IMR-90 (cell line): ENCODE data around the gene CPNE6. TPM values are rescaled to one million over a fixed set of nuclear protein-coding genes. Genes with fewer than 3 reads are reported as not detected.

Source experiments
- ATAC-seq: fragments of 200-7000 bp; cut with Tn5 transposase; 2 replicates; pipeline ENCODE4 v1.9.1; 2020; ENCODE audit warnings: low read depth, mild to moderate bottlenecking, moderate library complexity
- BruUV-seq: library from RNA; stranded (reverse); fragments of 400-500 nt; replicated peaks from 2 replicates; lab custom pipeline; 2021; lab: Mats Ljungman, UMichigan
- CTCF ChIA-PET: fragments of 300-600 bp; formaldehyde crosslinking; extraction: SDS; loops from one replicate; lab custom pipeline; 2021; ENCODE audit warnings: antibody characterized with exemption; lab: Yijun Ruan, JAX
- POLR2A ChIA-PET: fragments of 300-600 bp; sonication (Branson Sonifier 250); formaldehyde crosslinking; loops from one replicate; lab custom pipeline; 2022; ENCODE audit warnings: antibody characterized with exemption; ENCODE audit not compliant: unreplicated experiment; lab: Charles Lee
- DNase-seq: peaks from one replicate; pipeline ENCODE4 v3.0.0; 2013
- H2AFZ ChIP-seq: replicated peaks from 2 replicates; pipeline ENCODE3; 2013; ENCODE audit warnings: low read length, mild to moderate bottlenecking; ENCODE audit not compliant: poor library complexity
- H2AK5ac ChIP-seq: 2 replicates; pipeline ENCODE4 v1.6.1; 2013; ENCODE audit warnings: low read depth, low read length, inconsistent platforms
- H2AK9ac ChIP-seq: replicated peaks from 2 replicates; pipeline ENCODE3; 2013; ENCODE audit warnings: mild to moderate bottlenecking, low read depth, low read length, moderate library complexity; ENCODE audit not compliant: poor library complexity
- H2BK120ac ChIP-seq: 2 replicates; pipeline ENCODE4 v1.6.1; 2013; ENCODE audit warnings: low read depth, low read length, inconsistent platforms
- H2BK15ac ChIP-seq: 3 replicates; pipeline ENCODE4 v1.6.1; 2013; ENCODE audit warnings: low read depth, low read length, inconsistent platforms
- H2BK20ac ChIP-seq: 2 replicates; pipeline ENCODE4 v1.6.1; 2013; ENCODE audit warnings: low read depth, mild to moderate bottlenecking, inconsistent platforms, low read length, moderate library complexity
- H2BK5ac ChIP-seq: 2 replicates; pipeline ENCODE4 v1.6.1; 2013; ENCODE audit warnings: mild to moderate bottlenecking, low read depth, low read length, inconsistent platforms; ENCODE audit not compliant: poor library complexity, severe bottlenecking
- H3K14ac ChIP-seq: replicated peaks from 2 replicates; pipeline ENCODE4 v1.6.1; 2013; ENCODE audit warnings: low read depth, low read length, inconsistent platforms
- H3K18ac ChIP-seq: 2 replicates; pipeline ENCODE4 v1.6.1; 2013; ENCODE audit warnings: low read depth, low read length, control low read depth
- H3K23ac ChIP-seq: 2 replicates; pipeline ENCODE4 v1.6.1; 2013; ENCODE audit warnings: low read depth, low read length, inconsistent platforms
- H3K27ac ChIP-seq: 2 replicates; pipeline ENCODE4 v1.5.1; 2013; ENCODE audit warnings: mild to moderate bottlenecking, control low read depth, low read length; ENCODE audit not compliant: insufficient read depth
- H3K27me3 ChIP-seq: 2 replicates; pipeline ENCODE4 v1.6.1; 2013; ENCODE audit warnings: low read length; ENCODE audit not compliant: control insufficient read depth, insufficient read depth
- H3K36me3 ChIP-seq: 2 replicates; pipeline ENCODE4 v1.6.1; 2013; ENCODE audit warnings: low read length, mixed read lengths; ENCODE audit not compliant: control insufficient read depth, insufficient read depth
- H3K4ac ChIP-seq: 2 replicates; pipeline ENCODE4 v1.6.1; 2013; ENCODE audit warnings: low read depth, low read length, inconsistent platforms
- H3K4me1 ChIP-seq: 2 replicates; pipeline ENCODE4 v1.6.1; 2013; ENCODE audit warnings: low read length, mixed read lengths; ENCODE audit not compliant: control insufficient read depth, insufficient read depth
- H3K4me2 ChIP-seq: 2 replicates; pipeline ENCODE4 v1.6.1; 2013; ENCODE audit warnings: low read depth, mild to moderate bottlenecking, control low read depth, low read length, moderate library complexity
- H3K4me3 ChIP-seq: 2 replicates; pipeline ENCODE4 v1.5.1; 2013; ENCODE audit warnings: low read depth, mild to moderate bottlenecking, control low read depth, low read length, moderate library complexity; ENCODE audit not compliant: insufficient read depth
- H3K56ac ChIP-seq: 2 replicates; pipeline ENCODE4 v1.6.1; 2013; ENCODE audit warnings: low read length, inconsistent platforms; ENCODE audit not compliant: insufficient read depth; ENCODE audit errors: extremely low read depth
- H3K79me1 ChIP-seq, 2 experiments: 2 replicates each; pipeline ENCODE4 v1.6.1; 2013; ENCODE audit warnings: low read length in 2 of 2, inconsistent platforms in 1 of 2, low read depth in 1 of 2
- H3K9ac ChIP-seq: 2 replicates; pipeline ENCODE4 v1.6.1; 2013; ENCODE audit warnings: low read depth, low read length, control low read depth
- H3K9me1 ChIP-seq: 2 replicates; pipeline ENCODE4 v1.6.1; 2013; ENCODE audit warnings: low read length, inconsistent platforms; ENCODE audit not compliant: insufficient read depth
- H3K9me3 ChIP-seq: 2 replicates; pipeline ENCODE4 v1.6.1; 2013; ENCODE audit warnings: low read length; ENCODE audit not compliant: control insufficient read depth, insufficient read depth
- H4K20me1 ChIP-seq: 2 replicates; pipeline ENCODE4 v1.6.1; 2013; ENCODE audit warnings: low read length, inconsistent platforms; ENCODE audit not compliant: insufficient read depth
- H4K5ac ChIP-seq: 2 replicates; pipeline ENCODE4 v1.6.1; 2013; ENCODE audit warnings: mild to moderate bottlenecking, low read depth, low read length, control low read depth
- H4K8ac ChIP-seq, 2 experiments: 2 replicates each; pipeline ENCODE4 v1.6.1; 2013; ENCODE audit warnings: low read depth in 2 of 2, low read length in 2 of 2, control low read depth in 1 of 2, inconsistent platforms in 1 of 2
- H4K91ac ChIP-seq: 2 replicates; pipeline ENCODE4 v1.6.1; 2013; ENCODE audit warnings: low read depth, low read length, inconsistent platforms; ENCODE audit not compliant: insufficient read depth
- BHLHE40 ChIP-seq: fragments of 150-350 bp; IDR thresholded peaks from 2 replicates; pipeline ENCODE4 v1.6.1; 2016; ENCODE audit warnings: mild to moderate bottlenecking, low read depth, low read length
- CHD1 ChIP-seq: IDR thresholded peaks from 2 replicates; pipeline ENCODE4 v1.6.1; 2012; ENCODE audit warnings: low read depth, low read length, improper control_type of control experiment
- ELK1 ChIP-seq: fragments of 150-350 bp; IDR thresholded peaks from 2 replicates; pipeline ENCODE4 v1.6.1; 2016; ENCODE audit warnings: low read depth, mild to moderate bottlenecking, low read length, moderate library complexity, borderline replicate concordance
- MAFK ChIP-seq: IDR thresholded peaks from 2 replicates; pipeline ENCODE4 v1.6.1; 2012; ENCODE audit warnings: low read depth, low read length, improper control_type of control experiment
- MAZ ChIP-seq: IDR thresholded peaks from 2 replicates; pipeline ENCODE4 v1.6.1; 2012; ENCODE audit warnings: low read depth, mild to moderate bottlenecking, low read length, improper control_type of control experiment, moderate library complexity, borderline replicate concordance
- MXI1 ChIP-seq: IDR thresholded peaks from 2 replicates; pipeline ENCODE4 v1.6.1; 2012; ENCODE audit warnings: low read depth, mild to moderate bottlenecking, low read length, moderate library complexity, borderline replicate concordance
- NFE2L2 ChIP-seq: fragments of 150-350 bp; IDR thresholded peaks from 2 replicates; pipeline ENCODE4 v1.6.1; 2016; ENCODE audit warnings: low read depth, mild to moderate bottlenecking, low read length
- RAD21 ChIP-seq: IDR thresholded peaks from 2 replicates; pipeline ENCODE4 v1.6.1; 2012; ENCODE audit warnings: low read length, improper control_type of control experiment
- RCOR1 ChIP-seq: IDR thresholded peaks from 2 replicates; pipeline ENCODE4 v1.6.1; 2012; ENCODE audit warnings: mild to moderate bottlenecking, low read length, improper control_type of control experiment; ENCODE audit not compliant: insufficient replicate concordance
- WGBS, 2 experiments: methylation state at CpG; one replicate each; pipeline versions ENCODE4 v1.1.5 to v1.1.7; 2013; ENCODE audit warnings: missing lambda C conversion rate in 2 of 2; ENCODE audit not compliant: insufficient read length in 1 of 2; ENCODE audit errors: extremely low coverage in 2 of 2; 5-methylcytosine and 5-hydroxymethylcytosine counted together
- dilution Hi-C: fragments of 300-500 bp; cut with HindIII; formaldehyde crosslinking; loops from one replicate; pipeline ENCODE4 v1.14.3; 2018; ENCODE audit warnings: low sequenced_read_pairs; ENCODE audit not compliant: unreplicated experiment
- in situ Hi-C: fragments of 300-500 bp; cut with MboI; formaldehyde crosslinking; loops from 3 replicates; pipeline ENCODE4 v1.14.3; 2019; ENCODE audit warnings: low sequenced_read_pairs, inconsistent platforms, mixed read lengths
- intact Hi-C: fragments of 100-400 bp; cut with micrococcal nuclease; formaldehyde crosslinking; loops from 2 replicates; pipeline ENCODE4 v1.10.0; 2022
- polyA plus RNA-seq, 3 experiments: library from polyadenylated mRNA; depleted of rRNA; stranded (reverse); fragments of >200 nt; gene quantifications; 2 replicates each; pipeline ENCODE4 v1.2.3, GENCODE V29; 2012; ENCODE audit warnings: low replicate concordance in 1 of 3
- total RNA-seq: library from RNA; depleted of rRNA; stranded (reverse); fragments of >200 nt; gene quantifications from 2 replicates; pipeline ENCODE4 v1.2.3, GENCODE V29; 2012
- TF ChIP-seq, protein P1 (sequence below): conservative IDR thresholded peaks from 2 replicates; pipeline ENCODE4 v1.5.1; 2012; ENCODE audit warnings: mild to moderate bottlenecking, low read depth, low read length, improper control_type of control experiment
- TF ChIP-seq, protein P2 (sequence below): fragments of 150-350 bp; IDR thresholded peaks from 2 replicates; pipeline ENCODE4 v1.6.1; 2017; ENCODE audit warnings: mild to moderate bottlenecking, antibody characterized with exemption, low read length, low read depth

CPNE6 gene
- total and polyA plus RNA-seq, 2 of the 4 experiments (the other 2 are of a cell fraction): not detected

GRCh38 chr14:24055971-24056799 lies 15.2 kb upstream of the CPNE6 start (continued):
- no peak for TF ChIP-seq MAZ
- no peak for TF ChIP-seq MAFK

DNA sequence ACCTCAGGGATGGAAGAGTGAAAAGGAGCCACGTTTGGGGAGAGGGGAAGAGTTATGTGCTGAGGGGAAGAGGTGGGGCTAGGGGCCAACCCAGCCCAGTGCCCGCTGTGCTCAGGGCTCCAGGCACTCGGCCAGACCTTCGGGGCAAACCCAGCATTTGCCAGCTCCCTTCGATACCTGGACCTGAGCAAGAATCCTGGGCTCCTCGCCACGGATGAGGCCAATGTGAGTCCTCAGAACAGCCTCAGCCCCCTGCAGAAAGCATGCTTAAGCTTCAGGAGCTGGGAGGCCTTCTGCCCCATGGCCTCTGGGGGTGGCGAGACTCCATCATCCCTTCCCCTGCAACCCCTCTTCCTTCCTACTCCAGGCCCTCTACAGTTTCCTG lies 14.6 kb upstream of the CPNE6 start:
- in situ Hi-C loops: loop anchor here (5.0 kb wide), 1 partner anchor 36 kb away; the partner anchor contains the start of gene PCK2
- Histone ChIP-seq H3K18ac (no peak overlapping the region), H4K91ac (no peak overlapping the region), H3K9me3 (no peaks in the 10 kb centered on the region), H3K79me1 (no peaks in the 10 kb centered on the region), H2AFZ (no peak overlapping the region), H2BK20ac (no peak overlapping the region), H3K4me3 (no peak overlapping the region), H4K8ac (no peak overlapping the region), H4K20me1 (peaks cover 3% of the 10 kb centered on the region; the same call in 1 of the 2 replicates), H3K56ac (no peak overlapping the region), H3K4me1 (0 out of 2 replicates have a peak, but pooled peaks cover 2% of the 10 kb centered on the region), H3K9ac (no peak overlapping the region), H3K4me2 (no peak overlapping the region), H2BK15ac (no peak overlapping the region), H4K5ac (no peak overlapping the region), H3K14ac (no peak overlapping the region), H3K4ac (no peak overlapping the region), H2BK5ac (no peak overlapping the region), H3K23ac (no peak overlapping the region), H3K27ac (no peak overlapping the region), H2AK5ac (no peak overlapping the region), H2AK9ac (no peak overlapping the region), H3K27me3 (peaks cover 34% of the 10 kb centered on the region; the same call in 1 of the 2 replicates), H3K36me3 (no peaks in the 10 kb centered on the region), H2BK120ac (no peak overlapping the region), H3K9me1 (0 out of 2 replicates have a peak, but pooled peaks cover 3% of the 10 kb centered on the region)
- no peak for ATAC-seq
- no TSS peak for BruUV-seq
- dilution Hi-C loops: no loop called here
- intact Hi-C loops: no loop called here
- CTCF ChIA-PET: interaction anchor here (1.0 to 2.7 kb wide), 3 partner anchors 35 to 53 kb away, joined by 3 to 41 read pairs (median 30); partner anchors contain the start of gene PCK2
- POLR2A ChIA-PET: no interaction called here
- WGBS, 2 experiments: 18% methylated on average over 2 of the region's 8 CpGs; no CpG with 5 or more reads in 1 of the 2 experiments
- DNase-seq: no peak
- TF ChIP-seq NFE2L2 (no peak), RCOR1 (no peak), CHD1 (no peak), ELK1 (no peak), MAZ (no peak), BHLHE40 (no peak), RAD21 (no peak), MXI1 (no peak), MAFK (no peak)
- TF ChIP-seq, protein P1, sequence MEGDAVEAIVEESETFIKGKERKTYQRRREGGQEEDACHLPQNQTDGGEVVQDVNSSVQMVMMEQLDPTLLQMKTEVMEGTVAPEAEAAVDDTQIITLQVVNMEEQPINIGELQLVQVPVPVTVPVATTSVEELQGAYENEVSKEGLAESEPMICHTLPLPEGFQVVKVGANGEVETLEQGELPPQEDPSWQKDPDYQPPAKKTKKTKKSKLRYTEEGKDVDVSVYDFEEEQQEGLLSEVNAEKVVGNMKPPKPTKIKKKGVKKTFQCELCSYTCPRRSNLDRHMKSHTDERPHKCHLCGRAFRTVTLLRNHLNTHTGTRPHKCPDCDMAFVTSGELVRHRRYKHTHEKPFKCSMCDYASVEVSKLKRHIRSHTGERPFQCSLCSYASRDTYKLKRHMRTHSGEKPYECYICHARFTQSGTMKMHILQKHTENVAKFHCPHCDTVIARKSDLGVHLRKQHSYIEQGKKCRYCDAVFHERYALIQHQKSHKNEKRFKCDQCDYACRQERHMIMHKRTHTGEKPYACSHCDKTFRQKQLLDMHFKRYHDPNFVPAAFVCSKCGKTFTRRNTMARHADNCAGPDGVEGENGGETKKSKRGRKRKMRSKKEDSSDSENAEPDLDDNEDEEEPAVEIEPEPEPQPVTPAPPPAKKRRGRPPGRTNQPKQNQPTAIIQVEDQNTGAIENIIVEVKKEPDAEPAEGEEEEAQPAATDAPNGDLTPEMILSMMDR: no peak
- TF ChIP-seq, protein P2, sequence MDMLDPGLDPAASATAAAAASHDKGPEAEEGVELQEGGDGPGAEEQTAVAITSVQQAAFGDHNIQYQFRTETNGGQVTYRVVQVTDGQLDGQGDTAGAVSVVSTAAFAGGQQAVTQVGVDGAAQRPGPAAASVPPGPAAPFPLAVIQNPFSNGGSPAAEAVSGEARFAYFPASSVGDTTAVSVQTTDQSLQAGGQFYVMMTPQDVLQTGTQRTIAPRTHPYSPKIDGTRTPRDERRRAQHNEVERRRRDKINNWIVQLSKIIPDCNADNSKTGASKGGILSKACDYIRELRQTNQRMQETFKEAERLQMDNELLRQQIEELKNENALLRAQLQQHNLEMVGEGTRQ: no peak
